Stimulated activated CD4-positive, alpha-beta T cell treated with anti-CD3 and anti-CD28 coated beads, Interleukin-1b, Interleukin-23, amount 100 ng/mL, for 24 hours (primary cell): Measurements from ENCODE around the gene WDR53.
"Not testable (repeated sequence)": the region's sequence is repeated elsewhere in the genome, so short reads cannot be mapped to it uniquely, and the experiment has no call there.

Experiments
- DNase-seq, 4 experiments: peaks; one replicate each; pipeline ENCODE4 v3.0.0-alpha.2; 2020; ENCODE audit warnings: low read depth in 4 of 4, low spot score in 1 of 4

The WDR53 gene

GRCh38 chr3:196559826-196560225, 8.5 kb downstream of the WDR53 start:
- DNase-seq: no peak

- no peak for DNase-seq
These were observed 9.9 kb downstream of the WDR53 start for GRCh38 chr3:196558476-196558875.

GRCh38 chr3:196557236-196557635, 11.1 kb downstream of the WDR53 start:
- DNase-seq: no peak

GRCh38 chr3:196555295-196555694, 13.1 kb downstream of the WDR53 start:
- DNase-seq: no peak

GRCh38 chr3:196554205-196554604, 14.1 kb downstream of the WDR53 start:
- no peak for DNase-seq

- DNase-seq: no peak
These were observed 14.8 kb downstream of the WDR53 start for GRCh38 chr3:196553551-196553950.

GRCh38 chr3:196552253-196552652, 16.1 kb downstream of the WDR53 start:
- DNase-seq: no peak

- DNase-seq: not testable (repeated sequence)
These were observed 18.2 kb downstream of the WDR53 start for GRCh38 chr3:196550172-196550571.

GRCh38 chr3:196549312-196549711, 19.0 kb downstream of the WDR53 start:
- not testable (repeated sequence) for DNase-seq

- DNase-seq: no peak
These were observed 21.3 kb downstream of the WDR53 start for GRCh38 chr3:196547067-196547466.

GRCh38 chr3:196546537-196546936, 21.8 kb downstream of the WDR53 start:
- no peak for DNase-seq

GRCh38 chr3:196544491-196544992, 23.8 kb downstream of the WDR53 start:
- DNase-seq: no peak

GRCh38 chr3:196541684-196542445, 26.5 kb downstream of the WDR53 start:
- no peak for DNase-seq

- peak; percentile 36 to 59 (median 40) for DNase-seq
These were observed 30.9 kb downstream of the WDR53 start for GRCh38 chr3:196537319-196537984.

GRCh38 chr3:196533260-196533681, 35.1 kb downstream of the WDR53 start:
- DNase-seq: no peak

- DNase-seq: no peak
These were observed 36.9 kb downstream of the WDR53 start for GRCh38 chr3:196531418-196531817.

GRCh38 chr3:196528639-196529233, 39.6 kb downstream of the WDR53 start:
- DNase-seq: peak; percentile 69 to 87 (median 82)

GRCh38 chr3:196525141-196525540, 43.2 kb downstream of the WDR53 start:
- DNase-seq: no peak

- DNase-seq: no peak
These were observed 43.8 kb downstream of the WDR53 start for GRCh38 chr3:196524527-196524926.

GRCh38 chr3:196523841-196524240, 44.5 kb downstream of the WDR53 start:
- no peak for DNase-seq

- DNase-seq: not testable (repeated sequence)
These were observed 47.1 kb downstream of the WDR53 start for GRCh38 chr3:196521291-196521690.

- DNase-seq: peak in 1 of 4 experiments; percentile 21
These were observed 48.7 kb downstream of the WDR53 start for GRCh38 chr3:196519718-196520082.
